Spleen (tissue), 7 donors: Measurements from ENCODE around the gene PRPH.

ENCODE experiments used
- CTCF ChIP-seq, 11 experiments: fragments of 200-600 bp in 7 of 11; fragments of 450-650 bp in 4 of 11; sonication (generic) in 4 of 11; IDR thresholded peaks in 8 of 11; conservative IDR thresholded peaks in 3 of 11; 1 replicate in 7 of 11; 2 replicates in 4 of 11; pipeline versions ENCODE4 v1.4.0 to v1.8.0; 2016 to 2021; ENCODE audit warnings: antibody characterized with exemption in 11 of 11, inconsistent platforms in 4 of 11, mild to moderate bottlenecking in 1 of 11
- POLR2A ChIP-seq, 3 donors: fragments of 450-650 bp; IDR thresholded peaks; one replicate each; pipeline ENCODE4 v1.5.1; 2017; ENCODE audit warnings: antibody characterized with exemption in 3 of 3, mild to moderate bottlenecking in 1 of 3
- POLR2AphosphoS5 ChIP-seq, 3 donors: sonication (generic); formaldehyde crosslinking; IDR thresholded peaks; one replicate each; pipeline ENCODE4 v1.5.1; 2017; ENCODE audit warnings: antibody characterized with exemption in 3 of 3
- donor health status: DM: no; HTN: no; CAD: no; lungs with moderate emphysema.
- donor health status: DM: no; HTN: no; CAD: no.
- donor health status: DM: no; HTN: no; CAD: no.

GRCh38 chr12:49340971-49341776 lies 46.2 kb downstream of the PRPH start:
- no peak for TF ChIP-seq CTCF (IDR thresholded peaks at IDR 0.05 in 8 of 11, conservative IDR thresholded peaks at IDR 0.05 in 3 of 11)
- TF ChIP-seq POLR2A (IDR thresholded peaks at IDR 0.05), result no peak
- TF ChIP-seq POLR2AphosphoS5 (IDR thresholded peaks at IDR 0.05), result no peak
